HG03175 (cell line): ENCODE measurements around the gene EPX.

Experiments
- ATAC-seq: cut with Tn5 transposase; IDR thresholded peaks from one replicate; pipeline ENCODE4 v1.9.1; 2021; ENCODE audit warnings: mild to moderate bottlenecking, moderate library complexity; ENCODE audit not compliant: unreplicated experiment

EPX gene

GRCh38 chr17:58224315-58224714 is 31.8 kb downstream of the EPX start:
- no peak for ATAC-seq

GRCh38 chr17:58227733-58228132 is 35.2 kb downstream of the EPX start:
- no peak for ATAC-seq

DNA sequence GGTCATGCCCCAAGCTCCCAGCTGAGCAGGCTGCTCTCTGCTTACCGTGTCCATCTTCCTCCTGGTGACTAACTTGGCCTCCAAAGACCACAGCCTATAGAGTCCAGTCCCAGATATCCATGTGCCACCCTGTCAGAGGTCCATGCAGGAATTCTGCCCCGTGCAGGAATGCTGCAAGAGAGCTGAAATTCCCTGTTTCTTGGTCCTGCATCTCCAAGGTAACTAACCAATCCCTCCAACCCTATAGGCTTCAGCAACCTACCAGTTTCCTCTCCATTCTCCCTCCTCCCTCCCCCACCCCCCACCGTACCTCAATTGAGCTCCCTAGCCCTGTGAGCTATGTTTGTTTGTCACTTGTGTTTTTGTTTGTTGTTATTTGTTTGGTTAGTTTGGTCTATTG is 36.2 kb downstream of the EPX start:
- no peak for ATAC-seq

DNA sequence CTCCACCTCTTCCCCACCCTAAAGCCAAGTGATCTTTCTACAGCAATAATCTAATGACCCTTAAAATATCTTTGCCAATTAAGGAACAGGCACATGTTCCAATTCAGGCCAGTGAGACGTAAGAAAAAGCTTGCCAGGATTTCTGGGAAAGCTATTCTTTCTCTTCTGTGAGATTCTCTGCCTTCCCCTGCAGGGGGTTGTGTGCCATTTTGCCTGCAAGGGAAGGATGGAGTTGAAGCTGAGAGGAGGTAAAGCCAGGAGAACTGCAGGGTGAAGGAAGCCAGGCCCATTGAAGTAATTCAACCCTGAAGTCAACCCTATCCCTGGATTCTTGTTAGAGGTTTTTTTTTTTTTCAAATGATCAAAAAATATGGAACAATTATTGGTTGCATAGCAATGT is 36.9 kb downstream of the EPX start:
- ATAC-seq = no peak

- no peak for ATAC-seq
Measured at GRCh38 chr17:58229881-58230280, 37.4 kb downstream of the EPX start.

DNA sequence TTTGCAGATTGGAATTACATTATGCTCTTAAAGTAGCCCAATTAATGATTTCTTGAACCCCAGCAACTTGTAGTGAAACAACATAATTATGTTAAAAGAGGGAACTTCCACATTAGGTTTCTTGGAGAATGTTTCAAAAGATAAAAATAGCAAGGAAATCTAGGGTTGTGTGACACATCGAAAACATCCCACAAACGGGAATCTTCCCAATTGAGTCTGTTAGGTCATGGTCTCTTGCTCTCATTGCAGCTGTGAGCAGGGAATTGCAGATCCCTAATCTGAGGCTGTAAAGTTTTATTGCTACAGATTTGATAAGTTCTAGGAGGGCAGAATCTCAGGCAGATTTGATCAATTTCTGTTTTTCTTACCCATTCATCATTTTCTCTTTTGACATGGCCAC is 39.1 kb downstream of the EPX start:
- no peak for ATAC-seq

GRCh38 chr17:58232707-58233156 is 40.2 kb downstream of the EPX start:
- peak; percentile 75 for ATAC-seq

GRCh38 chr17:58233543-58233942 is 41.0 kb downstream of the EPX start:
- peak; percentile 70 for ATAC-seq

DNA sequence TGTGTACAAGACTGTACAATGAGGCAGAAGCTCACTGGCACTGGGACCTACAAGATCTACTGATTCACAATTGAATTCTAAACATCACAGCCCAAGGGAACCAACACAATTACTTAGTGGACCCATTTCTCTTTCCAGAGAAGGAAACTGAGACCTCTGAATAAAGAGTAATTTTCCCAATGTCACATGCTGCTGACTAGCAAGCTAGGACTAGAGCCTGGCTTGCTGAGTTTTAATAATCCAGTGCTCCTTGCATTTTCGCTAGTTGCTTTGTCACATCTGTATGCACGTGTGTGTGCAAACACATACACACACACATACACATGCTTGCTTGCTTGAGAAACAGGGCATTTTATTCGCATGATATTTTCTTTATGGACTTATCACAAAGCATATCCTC is 42.0 kb downstream of the EPX start:
- ATAC-seq = no peak

GRCh38 chr17:58235821-58236220 is 43.3 kb downstream of the EPX start:
- no peak for ATAC-seq

DNA sequence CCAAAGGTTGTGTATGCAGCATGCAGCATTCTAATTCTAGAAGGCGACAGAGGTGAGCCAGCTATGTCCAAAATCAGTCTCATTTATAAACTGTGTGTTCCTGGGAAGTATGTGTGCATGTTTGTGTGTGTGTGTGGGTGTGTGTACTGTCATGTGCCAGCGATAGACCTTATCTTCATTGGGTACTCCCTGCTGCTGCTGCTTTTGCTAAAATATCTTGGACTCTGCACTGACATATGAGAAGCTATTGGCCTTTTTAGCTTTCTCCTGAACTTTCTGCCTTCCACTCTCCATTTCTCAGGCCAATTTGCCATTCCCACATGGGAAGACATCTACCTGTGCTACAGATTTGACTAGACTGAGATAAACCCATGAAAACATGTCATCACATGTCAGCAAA is 43.9 kb downstream of the EPX start:
- ATAC-seq = no peak

DNA sequence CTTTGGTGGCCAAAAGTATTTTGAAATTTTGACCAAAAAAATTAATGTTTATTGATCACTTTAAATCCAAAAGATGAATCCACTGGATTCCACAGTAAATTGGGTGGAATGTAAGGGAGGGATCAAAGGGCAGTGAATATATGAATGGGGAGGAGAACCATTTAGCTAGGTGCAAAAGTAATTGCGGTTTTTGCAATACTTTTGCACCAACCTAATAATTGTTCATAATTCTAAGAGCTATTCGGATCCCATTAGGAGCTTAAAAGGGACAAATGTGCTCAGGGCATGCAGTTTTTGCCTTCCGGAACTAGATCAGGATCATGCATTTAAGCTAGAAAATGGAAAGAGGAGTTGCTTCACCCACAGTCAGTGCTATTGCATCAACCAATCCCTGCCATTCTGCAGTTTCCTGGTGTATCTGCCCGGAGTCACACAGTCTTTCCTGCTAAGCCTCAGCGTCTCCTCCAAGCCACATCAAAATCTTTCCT is 45.7 kb downstream of the EPX start, which contains the start of gene LPO:
Gene LPO (plus strand): TSS at position 438 of the 488 bp plus-strand sequence. CDS start 4,396 bp downstream, outside the sequence.
- ATAC-seq = no peak

- ATAC-seq = no peak
Measured at GRCh38 chr17:58239987-58240386, 47.5 kb downstream of the EPX start.

GRCh38 chr17:58242171-58242784 is 49.8 kb downstream of the EPX start:
- no peak for ATAC-seq

GRCh38 chr17:58244963-58245362 is 52.4 kb downstream of the EPX start:
- no peak for ATAC-seq

DNA sequence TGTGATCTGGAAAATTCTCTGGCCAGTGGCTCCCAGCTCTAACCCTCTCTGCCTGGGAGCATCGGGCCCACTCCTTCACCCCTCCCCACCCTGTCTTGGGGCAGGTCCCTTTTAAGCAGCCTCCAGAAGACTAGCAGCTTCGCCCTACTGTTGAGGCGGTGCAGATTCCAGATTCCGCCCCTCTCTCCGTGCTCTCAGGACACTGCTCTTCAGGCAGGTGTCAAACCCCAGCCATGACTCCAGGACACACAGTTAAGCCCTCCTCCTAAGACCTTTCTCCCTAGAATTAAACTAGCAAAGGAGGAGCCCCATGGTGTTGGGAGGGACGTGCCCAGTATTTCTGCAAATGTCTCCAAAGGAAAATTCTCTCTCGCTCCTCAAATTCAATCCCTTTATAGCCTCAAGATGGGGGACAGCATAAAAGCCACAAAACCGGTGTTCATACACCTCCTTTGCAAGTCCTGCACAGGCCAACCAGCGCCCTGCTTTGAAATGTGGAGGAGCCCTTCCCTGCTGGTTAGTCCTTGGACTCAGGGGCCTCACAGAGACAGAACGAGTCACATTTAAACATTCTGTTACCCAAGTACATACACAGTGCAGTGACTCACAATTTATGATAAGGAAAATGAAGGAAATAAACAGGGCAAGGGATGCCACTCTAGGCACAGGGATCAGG is 53.0 kb downstream of the EPX start:
- ATAC-seq = no peak

DNA sequence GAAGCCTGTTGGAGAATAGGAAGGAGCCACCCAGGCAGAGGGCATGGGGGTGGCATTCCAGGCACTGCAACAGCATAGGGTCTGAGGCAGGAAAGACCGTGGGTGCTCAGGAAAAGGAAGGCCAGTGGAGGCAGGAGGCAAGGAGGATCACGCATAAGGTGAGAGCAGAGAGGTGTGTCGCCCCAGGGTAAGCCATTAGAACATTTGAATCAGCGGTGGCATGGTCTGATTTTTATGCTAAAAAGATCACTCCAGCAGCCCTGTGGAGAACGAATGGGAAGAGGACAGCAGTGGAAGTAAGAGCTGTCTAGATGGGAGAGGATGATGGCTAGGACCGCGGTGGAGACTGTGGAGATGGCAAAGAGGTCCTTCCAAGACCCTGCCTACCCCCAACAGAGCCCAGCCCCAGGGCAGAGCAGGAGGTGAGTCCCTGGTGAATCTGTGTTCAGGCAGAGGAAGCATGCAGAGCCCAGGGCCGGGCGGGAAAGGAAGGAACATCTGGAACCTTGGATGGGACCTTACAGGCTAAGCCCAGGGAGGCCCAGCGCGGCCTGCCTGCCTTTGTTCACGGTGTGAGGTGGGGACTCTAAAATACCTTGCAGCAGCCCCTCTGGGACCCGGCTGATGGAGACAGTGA is 53.7 kb downstream of the EPX start:
- no peak for ATAC-seq

DNA sequence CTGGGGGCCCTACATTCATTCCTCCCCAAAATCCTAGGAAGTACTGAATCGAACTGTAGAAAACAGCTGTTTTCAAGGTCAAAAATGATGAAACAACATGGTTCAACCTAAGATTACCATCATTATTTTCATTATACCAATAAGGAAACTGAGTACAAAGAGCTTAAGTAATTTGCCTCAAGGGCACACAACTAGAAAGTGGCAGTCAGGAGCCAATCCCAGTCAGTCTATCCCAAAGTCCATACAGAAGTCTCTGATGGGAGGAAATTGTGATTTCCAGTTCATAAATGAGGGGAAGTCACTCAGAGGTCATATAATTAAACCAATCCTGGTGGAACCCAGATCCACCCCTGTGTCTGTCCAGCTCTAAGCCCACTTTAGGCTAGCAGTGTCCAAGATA is 54.3 kb downstream of the EPX start:
- ATAC-seq = no peak

- no peak for ATAC-seq
Measured at GRCh38 chr17:58247511-58248363, 55.2 kb downstream of the EPX start.

GRCh38 chr17:58248955-58249269 is 56.4 kb downstream of the EPX start:
- ATAC-seq = no peak
